ENCODE data around the gene SSH2.

The SSH2 gene

GRCh38 chr17:29839656-29840055 is 90.4 kb downstream of the SSH2 start (continued):
- TF ChIP-seq MZF1 (tag by site-specific recombination; IDR thresholded peaks at IDR 0.05; ENCODE audit: borderline replicate concordance), result no peak

GRCh38 chr17:29838961-29839360 is 91.1 kb downstream of the SSH2 start:
- Histone ChIP-seq H3K9me3 (ENCODE audit: control insufficient read depth, insufficient read depth, low read depth, low read length) (no peaks in the 10 kb centered on the region), H3K4me3 (ENCODE audit: low read depth, low read length) (no peak overlapping the region), H3K27ac (ENCODE audit: extremely low read depth, low read depth, low read length) (no peak overlapping the region), H3K4me1 (ENCODE audit: control insufficient read depth, insufficient read depth, low read length) (peaks cover 2% of the 10 kb centered on the region), H3K36me3 (ENCODE audit: control insufficient read depth in 2 of 2, insufficient read depth in 1 of 2, low read length in 2 of 2) (no peaks in the 10 kb centered on the region)
- POLR2A ChIA-PET, result interaction anchor here (0.6 kb wide), 1 partner anchor 11 kb away, joined by 9 read pairs; no protein-coding TSS in a partner anchor
- CTCF ChIA-PET, result interaction anchor here (1.0 to 1.4 kb wide), 3 partner anchors 12 to 183 kb away, joined by 4 to 7 read pairs (median 5); no protein-coding TSS in a partner anchor
- TF ChIP-seq ZBTB17 (tag by site-specific recombination; IDR thresholded peaks at IDR 0.05) (peak; percentile 60), ZBTB48 (tag by site-specific recombination; IDR thresholded peaks at IDR 0.05) (peak; percentile 48; the same call in 1 of the 2 replicates), ZNF658 (tag by site-specific recombination; IDR thresholded peaks at IDR 0.05) (no peak), ZNF600 (tag by site-specific recombination; IDR thresholded peaks at IDR 0.05) (peak; percentile 55; the same call in 1 of the 2 replicates), ZNF629 (tag by site-specific recombination; IDR thresholded peaks at IDR 0.05) (0 out of 2 replicates have a peak, but pooled peaks have one; percentile 31)

DNA sequence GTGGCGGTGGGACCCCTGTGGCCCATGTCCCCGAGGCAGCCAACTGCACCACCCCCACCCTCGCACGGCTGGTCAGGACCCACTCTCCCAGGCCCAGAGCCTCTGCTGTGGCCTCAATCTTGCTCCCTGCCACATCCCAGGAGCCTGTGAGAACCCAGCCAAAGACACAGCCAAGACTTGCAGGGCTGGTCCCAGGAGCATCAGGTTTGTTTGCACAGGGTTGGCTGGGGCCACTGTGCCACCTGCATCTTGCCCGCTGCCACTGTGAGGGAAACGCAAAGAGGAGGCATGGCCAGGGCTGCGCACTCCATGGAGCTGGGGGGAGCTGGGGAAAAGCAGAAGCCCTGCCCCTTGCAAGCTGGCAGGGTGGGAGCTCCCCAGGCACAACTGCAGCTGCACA is 92.5 kb downstream of the SSH2 start:
- TF ChIP-seq, protein P1, sequence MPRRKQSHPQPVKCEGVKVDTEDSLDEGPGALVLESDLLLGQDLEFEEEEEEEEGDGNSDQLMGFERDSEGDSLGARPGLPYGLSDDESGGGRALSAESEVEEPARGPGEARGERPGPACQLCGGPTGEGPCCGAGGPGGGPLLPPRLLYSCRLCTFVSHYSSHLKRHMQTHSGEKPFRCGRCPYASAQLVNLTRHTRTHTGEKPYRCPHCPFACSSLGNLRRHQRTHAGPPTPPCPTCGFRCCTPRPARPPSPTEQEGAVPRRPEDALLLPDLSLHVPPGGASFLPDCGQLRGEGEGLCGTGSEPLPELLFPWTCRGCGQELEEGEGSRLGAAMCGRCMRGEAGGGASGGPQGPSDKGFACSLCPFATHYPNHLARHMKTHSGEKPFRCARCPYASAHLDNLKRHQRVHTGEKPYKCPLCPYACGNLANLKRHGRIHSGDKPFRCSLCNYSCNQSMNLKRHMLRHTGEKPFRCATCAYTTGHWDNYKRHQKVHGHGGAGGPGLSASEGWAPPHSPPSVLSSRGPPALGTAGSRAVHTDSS (tag by site-specific recombination; IDR thresholded peaks at IDR 0.05), result no peak
- TF ChIP-seq ZNF248 (tag by site-specific recombination; IDR thresholded peaks at IDR 0.05), result no peak
- TF ChIP-seq ZNF184 (tag by site-specific recombination; IDR thresholded peaks at IDR 0.05), result no peak
- TF ChIP-seq ZNF707 (tag by site-specific recombination; IDR thresholded peaks at IDR 0.05), result no peak
- TF ChIP-seq ZNF394 (tag by site-specific recombination; IDR thresholded peaks at IDR 0.05; ENCODE audit: borderline replicate concordance), result no peak
- ChIA-PET CTCF (interaction anchor here (1.3 kb wide), 1 partner anchor 184 kb away, joined by 5 read pairs; no protein-coding TSS in a partner anchor), POLR2A (no interaction called here)
- H3K9me3 ChIP-seq (ENCODE audit: control insufficient read depth, insufficient read depth, low read depth, low read length), result no peaks in the 10 kb centered on the region
- H3K4me3 ChIP-seq (ENCODE audit: low read depth, low read length), result no peak overlapping the region
- no peak overlapping the region for H3K27ac ChIP-seq (ENCODE audit: extremely low read depth, low read depth, low read length)
- no peaks in the 10 kb centered on the region for H3K36me3 ChIP-seq (ENCODE audit: control insufficient read depth in 2 of 2, insufficient read depth in 1 of 2, low read length in 2 of 2)
- H3K4me1 ChIP-seq (ENCODE audit: control insufficient read depth, insufficient read depth, low read length), result no peaks in the 10 kb centered on the region; the same call in 1 of the 2 replicates

DNA sequence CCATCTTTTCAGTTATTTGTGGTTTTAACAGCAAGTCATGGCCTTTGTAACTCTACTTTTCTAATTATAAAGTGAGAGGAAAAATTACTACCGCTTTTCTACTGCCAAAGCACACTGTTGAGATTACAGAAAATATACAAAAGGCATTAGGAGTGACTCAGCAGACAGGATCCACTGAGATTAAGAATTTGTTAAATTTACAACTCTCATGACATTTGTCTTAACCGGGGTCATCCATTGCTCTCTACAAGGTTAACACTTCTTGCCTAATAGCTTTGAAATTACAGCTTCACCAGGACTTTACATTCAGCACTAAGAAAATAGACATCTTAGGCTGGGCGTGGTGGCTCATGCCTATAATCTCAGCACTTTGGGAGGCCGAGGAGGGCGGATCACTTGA is 93.4 kb downstream of the SSH2 start:
- ChIA-PET POLR2A (no interaction called here), CTCF (interaction anchor here (0.6 to 0.9 kb wide), 2 partner anchors 9 to 94 kb away, joined by 3 to 5 read pairs; no protein-coding TSS in a partner anchor)
- TF ChIP-seq ZSCAN30 (tag by site-specific recombination; IDR thresholded peaks at IDR 0.05) (no peak), ZNF155 (tag by site-specific recombination; IDR thresholded peaks at IDR 0.05) (no peak), ZNF580 (tag by site-specific recombination; IDR thresholded peaks at IDR 0.05) (no peak), GLI2 (tag by site-specific recombination; IDR thresholded peaks at IDR 0.05; ENCODE audit: borderline replicate concordance, low read depth) (no peak), ZNF776 (tag by site-specific recombination; IDR thresholded peaks at IDR 0.05; ENCODE audit: borderline replicate concordance) (no peak), ZNF19 (tag by site-specific recombination; IDR thresholded peaks at IDR 0.05; ENCODE audit: low read depth) (no peak), GLIS2 (tag by site-specific recombination; IDR thresholded peaks at IDR 0.05) (no peak), ZNF148 (tag by site-specific recombination; IDR thresholded peaks at IDR 0.05; ENCODE audit: borderline replicate concordance) (no peak)
- Histone ChIP-seq H3K9me3 (ENCODE audit: control insufficient read depth, insufficient read depth, low read depth, low read length) (no peaks in the 10 kb centered on the region), H3K36me3 (ENCODE audit: control insufficient read depth in 2 of 2, insufficient read depth in 1 of 2, low read length in 2 of 2) (no peaks in the 10 kb centered on the region), H3K4me3 (ENCODE audit: low read depth, low read length) (no peak overlapping the region), H3K4me1 (ENCODE audit: control insufficient read depth, insufficient read depth, low read length) (no peaks in the 10 kb centered on the region; the same call in 1 of the 2 replicates), H3K27ac (ENCODE audit: extremely low read depth, low read depth, low read length) (no peak overlapping the region)

Data from HEK293 (cell line).